SK-N-MC (cell line): ENCODE measurements around the gene AHSG.

Experiments
- EZH2 ChIP-seq: fragments of 200-600 bp; sonication (generic); IDR thresholded peaks from one replicate; pipeline ENCODE4 v1.6.1; 2017; ENCODE audit warnings: antibody characterized with exemption
- FOXP2 ChIP-seq: optimal IDR thresholded peaks from 2 replicates; pipeline ENCODE3; 2011; ENCODE audit warnings: mild to moderate bottlenecking, moderate library complexity; ENCODE audit not compliant: insufficient read depth; ENCODE audit errors: extremely low read length, control extremely low read depth
- POLR2AphosphoS5 ChIP-seq: IDR thresholded peaks from 2 replicates; pipeline ENCODE4 v1.6.1; 2012; ENCODE audit warnings: mild to moderate bottlenecking, low read depth, low read length, borderline replicate concordance

DNA sequence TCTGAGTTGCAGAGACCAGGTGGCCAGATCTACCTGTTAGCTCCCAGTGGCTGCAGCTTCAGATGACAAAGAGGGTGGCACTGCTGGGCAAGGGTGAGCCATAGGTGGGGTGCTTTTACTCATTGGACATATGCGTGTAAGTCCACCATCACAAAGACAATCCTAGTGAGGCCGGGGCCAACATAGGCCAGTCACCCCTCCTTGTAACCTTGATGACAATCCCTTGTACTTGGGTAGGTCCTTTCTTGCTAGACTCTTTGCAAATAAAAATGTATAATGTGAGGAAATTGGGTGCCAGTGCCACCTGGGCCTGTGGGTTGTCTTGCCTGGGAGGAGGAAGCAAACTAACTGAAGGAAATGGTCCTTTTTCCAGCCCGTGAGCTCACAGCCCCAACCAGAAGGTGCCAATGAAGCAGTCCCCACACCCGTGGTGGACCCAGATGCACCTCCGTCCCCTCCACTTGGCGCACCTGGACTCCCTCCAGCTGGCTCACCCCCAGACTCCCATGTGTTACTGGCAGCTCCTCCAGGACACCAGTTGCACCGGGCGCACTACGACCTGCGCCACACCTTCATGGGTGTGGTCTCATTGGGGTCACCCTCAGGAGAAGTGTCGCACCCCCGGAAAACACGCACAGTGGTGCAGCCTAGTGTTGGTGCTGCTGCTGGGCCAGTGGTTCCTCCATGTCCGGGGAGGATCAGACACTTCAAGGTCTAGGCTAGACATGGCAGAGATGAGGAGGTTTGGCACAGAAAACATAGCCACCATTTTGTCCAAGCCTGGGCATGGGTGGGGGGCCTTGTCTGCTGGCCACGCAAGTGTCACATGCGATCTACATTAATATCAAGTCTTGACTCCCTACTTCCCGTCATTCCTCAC lies 7.6 kb downstream of the AHSG start:
- TF ChIP-seq POLR2AphosphoS5 (no peak), EZH2 (no peak), FOXP2 (no peak)
